ENCODE measurements around the gene ASIP. TPM values are rescaled to one million over a fixed set of nuclear protein-coding genes. Genes with fewer than 3 reads are reported as not detected.
"Not testable (repeated sequence)": the region's sequence is repeated elsewhere in the genome, so short reads cannot be mapped to it uniquely, and the experiment has no call there.

Gene ASIP
- total and polyA plus RNA-seq, 2 experiments from 2014 or later: not detected

DNA sequence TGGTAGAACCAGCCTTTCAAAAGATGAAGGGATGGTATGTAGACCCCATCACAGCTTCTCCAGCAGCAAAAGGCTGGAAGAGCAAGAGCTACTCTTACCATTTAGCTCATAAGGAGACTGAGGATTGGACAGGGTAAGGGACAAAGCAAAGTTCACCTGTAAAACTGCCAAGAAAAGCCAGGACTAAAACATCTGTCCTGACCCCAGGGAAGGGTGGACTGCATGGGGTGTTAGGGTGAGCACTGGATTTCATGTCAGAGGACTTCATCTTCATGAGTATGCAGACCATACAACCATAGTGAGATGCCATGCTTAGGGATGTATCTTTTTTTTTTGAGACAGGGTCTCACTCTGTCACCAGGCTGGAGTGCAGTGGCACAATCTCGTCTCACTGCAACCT lies 42.6 kb downstream of the ASIP start:
- no peaks in the 10 kb centered on the region for H3K4me1 Mint-ChIP-seq
- TF ChIP-seq, protein P1, sequence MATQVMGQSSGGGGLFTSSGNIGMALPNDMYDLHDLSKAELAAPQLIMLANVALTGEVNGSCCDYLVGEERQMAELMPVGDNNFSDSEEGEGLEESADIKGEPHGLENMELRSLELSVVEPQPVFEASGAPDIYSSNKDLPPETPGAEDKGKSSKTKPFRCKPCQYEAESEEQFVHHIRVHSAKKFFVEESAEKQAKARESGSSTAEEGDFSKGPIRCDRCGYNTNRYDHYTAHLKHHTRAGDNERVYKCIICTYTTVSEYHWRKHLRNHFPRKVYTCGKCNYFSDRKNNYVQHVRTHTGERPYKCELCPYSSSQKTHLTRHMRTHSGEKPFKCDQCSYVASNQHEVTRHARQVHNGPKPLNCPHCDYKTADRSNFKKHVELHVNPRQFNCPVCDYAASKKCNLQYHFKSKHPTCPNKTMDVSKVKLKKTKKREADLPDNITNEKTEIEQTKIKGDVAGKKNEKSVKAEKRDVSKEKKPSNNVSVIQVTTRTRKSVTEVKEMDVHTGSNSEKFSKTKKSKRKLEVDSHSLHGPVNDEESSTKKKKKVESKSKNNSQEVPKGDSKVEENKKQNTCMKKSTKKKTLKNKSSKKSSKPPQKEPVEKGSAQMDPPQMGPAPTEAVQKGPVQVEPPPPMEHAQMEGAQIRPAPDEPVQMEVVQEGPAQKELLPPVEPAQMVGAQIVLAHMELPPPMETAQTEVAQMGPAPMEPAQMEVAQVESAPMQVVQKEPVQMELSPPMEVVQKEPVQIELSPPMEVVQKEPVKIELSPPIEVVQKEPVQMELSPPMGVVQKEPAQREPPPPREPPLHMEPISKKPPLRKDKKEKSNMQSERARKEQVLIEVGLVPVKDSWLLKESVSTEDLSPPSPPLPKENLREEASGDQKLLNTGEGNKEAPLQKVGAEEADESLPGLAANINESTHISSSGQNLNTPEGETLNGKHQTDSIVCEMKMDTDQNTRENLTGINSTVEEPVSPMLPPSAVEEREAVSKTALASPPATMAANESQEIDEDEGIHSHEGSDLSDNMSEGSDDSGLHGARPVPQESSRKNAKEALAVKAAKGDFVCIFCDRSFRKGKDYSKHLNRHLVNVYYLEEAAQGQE (IDR thresholded peaks at IDR 0.05; ENCODE audit: unreplicated experiment): no peak
- ATAC-seq (no peak), DNase-seq (ENCODE audit: low spot score) (no peak)
- no peak overlapping the region for H2AFZ ChIP-seq
- H3K4me3 ChIP-seq: no peak overlapping the region
- no peaks in the 10 kb centered on the region for H3K79me2 ChIP-seq (replicated peaks; ENCODE audit: insufficient read depth)
- H3K27ac ChIP-seq (ENCODE audit: low read depth): no peak overlapping the region
- no peak overlapping the region for H3K4me3 Mint-ChIP-seq
- H3K9me2 ChIP-seq (ENCODE audit: insufficient read depth): no peaks in the 10 kb centered on the region
- H3K4me1 ChIP-seq (ENCODE audit: insufficient read depth): no peaks in the 10 kb centered on the region
- no peak overlapping the region for H3K4me2 ChIP-seq
- H3K27me3 Mint-ChIP-seq (ENCODE audit: insufficient read depth, low read depth, poor library complexity): peaks cover 3% of the 10 kb centered on the region
- H3K36me3 ChIP-seq (ENCODE audit: insufficient read depth): peaks cover 87% of the 10 kb centered on the region
- H3K36me3 Mint-ChIP-seq (ENCODE audit: low read depth): peaks cover 92% of the 10 kb centered on the region
- no peak overlapping the region for H3K27ac Mint-ChIP-seq
- no peaks in the 10 kb centered on the region for H3K27me3 ChIP-seq (ENCODE audit: insufficient read depth)
- H3K9me3 Mint-ChIP-seq: no peaks in the 10 kb centered on the region
- peaks cover 16% of the 10 kb centered on the region for H4K20me1 ChIP-seq (replicated peaks; ENCODE audit: insufficient read depth)
- H3F3A ChIP-seq (replicated peaks; ENCODE audit: low read depth): no peaks in the 10 kb centered on the region

DNA sequence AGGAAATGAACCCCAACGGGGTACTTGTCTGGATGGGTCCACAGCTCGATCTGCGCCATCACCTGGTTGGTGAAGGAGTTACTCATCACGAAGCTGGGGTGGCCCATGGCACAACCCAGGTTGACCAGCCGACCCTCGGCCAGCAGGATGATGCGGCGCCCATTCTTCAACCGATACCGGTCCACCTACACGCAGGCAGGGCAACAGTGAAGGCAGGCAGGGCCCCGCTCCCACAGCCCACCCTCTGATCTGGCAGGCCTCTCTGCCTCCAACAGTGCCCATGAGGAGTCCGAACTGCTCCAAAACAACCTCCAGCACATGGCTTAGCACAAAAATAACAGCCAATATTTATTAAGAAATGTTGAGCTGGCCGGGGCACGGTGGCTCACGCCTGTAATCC lies 44.2 kb downstream of the ASIP start:
- DNase-seq (ENCODE audit: low spot score) (peak; percentile 15), ATAC-seq (peak; percentile 32; the same call in 2 of the 3 replicates)
- no peak overlapping the region for H3K27ac Mint-ChIP-seq
- H3K9me3 Mint-ChIP-seq: no peaks in the 10 kb centered on the region
- Histone ChIP-seq H3F3A (replicated peaks; ENCODE audit: low read depth) (no peaks in the 10 kb centered on the region), H3K27me3 (ENCODE audit: insufficient read depth) (no peaks in the 10 kb centered on the region), H3K36me3 (ENCODE audit: insufficient read depth) (peaks cover 80% of the 10 kb centered on the region), H3K4me1 (ENCODE audit: insufficient read depth) (no peaks in the 10 kb centered on the region), H3K79me2 (replicated peaks; ENCODE audit: insufficient read depth) (no peaks in the 10 kb centered on the region), H2AFZ (no peak overlapping the region), H3K9me2 (ENCODE audit: insufficient read depth) (no peaks in the 10 kb centered on the region), H3K4me3 (no peak overlapping the region), H3K27ac (ENCODE audit: low read depth) (no peak overlapping the region), H3K4me2 (no peak overlapping the region), H4K20me1 (replicated peaks; ENCODE audit: insufficient read depth) (peaks cover 16% of the 10 kb centered on the region)
- H3K4me1 Mint-ChIP-seq: no peaks in the 10 kb centered on the region
- peaks cover 92% of the 10 kb centered on the region for H3K36me3 Mint-ChIP-seq (ENCODE audit: low read depth)
- no peak overlapping the region for H3K4me3 Mint-ChIP-seq
- H3K27me3 Mint-ChIP-seq (ENCODE audit: insufficient read depth, low read depth, poor library complexity): peaks cover 6% of the 10 kb centered on the region
- no peak for TF ChIP-seq CREB1 (CRISPR knock-in tag; IDR thresholded peaks at IDR 0.05; ENCODE audit: low read depth)
- TF ChIP-seq, protein P2, sequence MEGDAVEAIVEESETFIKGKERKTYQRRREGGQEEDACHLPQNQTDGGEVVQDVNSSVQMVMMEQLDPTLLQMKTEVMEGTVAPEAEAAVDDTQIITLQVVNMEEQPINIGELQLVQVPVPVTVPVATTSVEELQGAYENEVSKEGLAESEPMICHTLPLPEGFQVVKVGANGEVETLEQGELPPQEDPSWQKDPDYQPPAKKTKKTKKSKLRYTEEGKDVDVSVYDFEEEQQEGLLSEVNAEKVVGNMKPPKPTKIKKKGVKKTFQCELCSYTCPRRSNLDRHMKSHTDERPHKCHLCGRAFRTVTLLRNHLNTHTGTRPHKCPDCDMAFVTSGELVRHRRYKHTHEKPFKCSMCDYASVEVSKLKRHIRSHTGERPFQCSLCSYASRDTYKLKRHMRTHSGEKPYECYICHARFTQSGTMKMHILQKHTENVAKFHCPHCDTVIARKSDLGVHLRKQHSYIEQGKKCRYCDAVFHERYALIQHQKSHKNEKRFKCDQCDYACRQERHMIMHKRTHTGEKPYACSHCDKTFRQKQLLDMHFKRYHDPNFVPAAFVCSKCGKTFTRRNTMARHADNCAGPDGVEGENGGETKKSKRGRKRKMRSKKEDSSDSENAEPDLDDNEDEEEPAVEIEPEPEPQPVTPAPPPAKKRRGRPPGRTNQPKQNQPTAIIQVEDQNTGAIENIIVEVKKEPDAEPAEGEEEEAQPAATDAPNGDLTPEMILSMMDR (conservative IDR thresholded peaks at IDR 0.05; ENCODE audit: low read depth in 2 of 2): peak in 1 of 2 experiments; percentile 22; a peak in 1 of 4 replicates

DNA sequence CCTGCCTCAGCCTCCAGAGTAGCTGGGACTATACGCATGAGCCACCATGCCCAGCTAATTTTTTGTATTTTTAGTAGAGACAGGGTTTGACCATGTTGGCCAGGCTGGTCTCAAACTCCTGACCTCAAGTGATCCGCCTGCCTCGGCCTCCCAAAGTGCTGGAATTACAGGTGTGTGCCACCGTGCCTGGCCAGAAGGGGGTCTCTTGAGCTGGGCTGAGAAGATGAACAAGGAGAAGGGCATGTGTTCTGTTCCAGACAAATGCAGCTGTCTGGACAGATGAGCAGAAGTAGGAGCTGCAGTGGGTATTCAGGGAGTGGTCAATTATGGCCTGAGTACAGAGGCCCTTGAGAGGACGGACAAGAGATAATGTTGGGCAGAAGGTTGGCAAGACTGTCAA lies 46.3 kb downstream of the ASIP start:
- not testable (repeated sequence) for H3K4me3 Mint-ChIP-seq; H3K27ac ChIP-seq (ENCODE audit: low read depth); H2AFZ ChIP-seq; H3K27me3 ChIP-seq (ENCODE audit: insufficient read depth); H3K4me1 ChIP-seq (ENCODE audit: insufficient read depth); ATAC-seq; H3K9me3 Mint-ChIP-seq; H3F3A ChIP-seq (replicated peaks; ENCODE audit: low read depth); H3K9me2 ChIP-seq (ENCODE audit: insufficient read depth); H3K4me1 Mint-ChIP-seq; H3K27ac Mint-ChIP-seq; H3K79me2 ChIP-seq (replicated peaks; ENCODE audit: insufficient read depth); DNase-seq (ENCODE audit: low spot score); H3K4me2 ChIP-seq; H3K4me3 ChIP-seq
- peaks cover 14% of the 10 kb centered on the region for H3K27me3 Mint-ChIP-seq (ENCODE audit: insufficient read depth, low read depth, poor library complexity)
- Histone ChIP-seq H4K20me1 (replicated peaks; ENCODE audit: insufficient read depth) (peaks cover 18% of the 10 kb centered on the region), H3K36me3 (ENCODE audit: insufficient read depth) (peaks cover 84% of the 10 kb centered on the region)
- H3K36me3 Mint-ChIP-seq (ENCODE audit: low read depth): peaks cover 92% of the 10 kb centered on the region

All from GM23338 (cell line).